Measurements from ENCODE around the gene OIP5. TPM values are rescaled to one million over a fixed set of nuclear protein-coding genes. Genes with fewer than 3 reads are reported as not detected.

The OIP5 gene
- under 1 TPM; 0.33 to 0.80 (median 0.44) TPM for total RNA-seq

DNA sequence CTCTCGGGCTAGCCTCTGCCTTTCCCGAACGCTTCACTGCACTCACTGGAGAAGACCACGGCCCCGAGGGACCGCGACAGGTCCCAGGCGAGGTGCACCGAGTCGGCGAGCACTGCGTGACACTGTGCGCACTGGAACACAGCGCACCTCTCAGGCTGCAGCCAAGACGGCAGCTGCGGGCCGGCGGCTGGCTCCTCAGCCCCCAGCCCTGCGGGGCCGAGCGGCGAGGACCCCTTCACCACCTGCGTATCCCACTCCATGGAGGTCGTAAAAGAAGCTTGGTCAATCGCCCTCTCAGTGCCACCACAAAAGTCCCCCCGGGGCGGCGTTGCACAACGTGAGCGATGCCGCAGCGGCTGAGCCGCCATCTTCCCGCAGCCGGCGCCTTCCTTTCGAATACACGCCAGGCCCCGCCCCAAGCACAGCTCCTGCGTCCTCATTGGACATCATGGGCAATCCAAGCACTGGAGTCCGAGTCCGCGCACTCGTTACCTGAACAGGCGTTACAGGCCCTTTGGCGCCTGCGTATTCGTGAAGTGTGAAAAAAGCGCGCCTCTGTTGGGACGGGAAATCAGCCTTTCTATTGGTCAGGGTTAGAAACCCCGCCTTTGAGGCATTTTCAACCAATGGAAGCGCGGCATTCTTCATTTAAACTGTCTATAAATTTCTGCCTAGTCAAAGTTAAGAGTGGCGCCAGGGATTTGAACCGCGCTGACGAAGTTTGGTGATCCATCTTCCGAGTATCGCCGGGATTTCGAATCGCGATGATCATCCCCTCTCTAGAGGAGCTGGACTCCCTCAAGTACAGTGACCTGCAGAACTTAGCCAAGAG lies at the start of gene OIP5, which contains the start of gene NUSAP1:
Gene OIP5 (minus strand): TSS at position 398 of the 832 bp plus-strand sequence. CDS start 30 bp downstream, at position 368.
Gene NUSAP1 (plus strand): TSS at position 688 of the 832 bp plus-strand sequence. CDS start 77 bp downstream, at position 765.
- peaks cover 3 to 4% of the 10 kb centered on the region in 2 donors for H3K4me1 ChIP-seq

DNA sequence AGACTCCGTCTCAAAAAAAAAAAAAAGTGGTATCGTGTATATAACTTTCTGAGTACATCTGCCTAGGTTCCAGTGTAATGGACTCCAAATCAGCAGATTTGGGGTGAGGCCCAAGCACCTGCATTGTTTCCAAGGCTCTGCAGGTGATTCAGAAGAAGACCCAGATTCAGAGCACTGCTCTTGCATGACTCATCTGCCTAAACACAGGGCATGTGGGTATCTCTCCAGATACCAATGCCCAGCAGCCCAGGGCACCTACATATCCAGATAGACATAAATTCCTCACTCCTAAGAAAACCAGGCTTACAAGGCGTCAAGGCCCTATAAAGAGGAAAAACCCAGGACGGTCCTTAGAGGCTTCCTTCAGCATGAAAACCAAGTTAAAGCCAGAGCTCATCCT lies 45.6 kb upstream of the OIP5 start:
- intact Hi-C loops (cut with DNase I; ENCODE audit: low total_unique reads), result no loop called here
- Histone ChIP-seq H3K4me1 (no peaks in the 10 kb centered on the region), H3K27ac (no peak overlapping the region), H3K27me3 (no peaks in the 10 kb centered on the region), H3K4me3 (no peak overlapping the region), H3K36me3 (no peaks in the 10 kb centered on the region), H3K9me3 (no peaks in the 10 kb centered on the region)
- DNase-seq (ENCODE audit: low spot score in 2 of 2), result no peak
- TF ChIP-seq, protein P1, sequence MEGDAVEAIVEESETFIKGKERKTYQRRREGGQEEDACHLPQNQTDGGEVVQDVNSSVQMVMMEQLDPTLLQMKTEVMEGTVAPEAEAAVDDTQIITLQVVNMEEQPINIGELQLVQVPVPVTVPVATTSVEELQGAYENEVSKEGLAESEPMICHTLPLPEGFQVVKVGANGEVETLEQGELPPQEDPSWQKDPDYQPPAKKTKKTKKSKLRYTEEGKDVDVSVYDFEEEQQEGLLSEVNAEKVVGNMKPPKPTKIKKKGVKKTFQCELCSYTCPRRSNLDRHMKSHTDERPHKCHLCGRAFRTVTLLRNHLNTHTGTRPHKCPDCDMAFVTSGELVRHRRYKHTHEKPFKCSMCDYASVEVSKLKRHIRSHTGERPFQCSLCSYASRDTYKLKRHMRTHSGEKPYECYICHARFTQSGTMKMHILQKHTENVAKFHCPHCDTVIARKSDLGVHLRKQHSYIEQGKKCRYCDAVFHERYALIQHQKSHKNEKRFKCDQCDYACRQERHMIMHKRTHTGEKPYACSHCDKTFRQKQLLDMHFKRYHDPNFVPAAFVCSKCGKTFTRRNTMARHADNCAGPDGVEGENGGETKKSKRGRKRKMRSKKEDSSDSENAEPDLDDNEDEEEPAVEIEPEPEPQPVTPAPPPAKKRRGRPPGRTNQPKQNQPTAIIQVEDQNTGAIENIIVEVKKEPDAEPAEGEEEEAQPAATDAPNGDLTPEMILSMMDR (IDR thresholded peaks at IDR 0.05), result no peak
- TF ChIP-seq POLR2A (IDR thresholded peaks at IDR 0.05) (no peak), POLR2AphosphoS5 (IDR thresholded peaks at IDR 0.05) (no peak)

More for the DNA sequence above, at the start of gene OIP5, which contains the start of gene NUSAP1:
- DNase-seq (ENCODE audit: low spot score in 2 of 2), result peak; percentile 96 to 98
- H3K9me3 ChIP-seq, result no peaks in the 10 kb centered on the region
- peak within 1 kb of the TSS; percentile 54 to 70 for H3K27ac ChIP-seq
- intact Hi-C loops (cut with DNase I; ENCODE audit: low total_unique reads), result no loop called here
- H3K27me3 ChIP-seq, result no peaks in the 10 kb centered on the region
- peak within 1 kb of the TSS; percentile 58 to 72 (median 61) for H3K4me3 ChIP-seq
- no peaks in the 10 kb centered on the region for H3K36me3 ChIP-seq
- TF ChIP-seq POLR2AphosphoS5 (IDR thresholded peaks at IDR 0.05) (peak in 2 of 3 donors; percentile 34 to 36), POLR2A (IDR thresholded peaks at IDR 0.05) (no peak)
- TF ChIP-seq, protein P1 (IDR thresholded peaks at IDR 0.05), result peak; percentile 75 to 80 (median 78)

DNA sequence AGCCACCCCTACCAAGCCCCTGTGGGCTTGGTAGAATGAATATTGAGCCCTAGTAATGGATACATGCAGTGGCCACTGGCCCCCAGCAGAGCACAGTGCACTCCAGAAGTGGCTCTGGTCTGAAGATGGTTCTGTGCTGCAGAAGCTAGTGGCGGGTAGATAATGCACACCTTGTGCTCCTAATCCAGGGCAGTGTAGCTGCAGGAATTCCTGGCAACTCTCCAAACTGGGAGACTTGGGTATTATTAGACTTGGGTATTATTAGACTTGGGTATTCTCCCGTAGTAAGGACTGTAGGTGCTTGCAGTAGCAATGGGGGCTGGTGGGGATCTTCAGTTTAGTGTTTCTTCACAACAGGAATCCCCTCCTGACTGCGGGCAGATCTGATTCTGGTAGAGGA lies 35.0 kb upstream of the OIP5 start:
- H3K9me3 ChIP-seq, result no peaks in the 10 kb centered on the region
- no peaks in the 10 kb centered on the region for H3K36me3 ChIP-seq
- H3K4me1 ChIP-seq, result no peaks in the 10 kb centered on the region
- no peaks in the 10 kb centered on the region for H3K27me3 ChIP-seq
- DNase-seq (ENCODE audit: low spot score in 2 of 2), result no peak
- no peak overlapping the region for H3K27ac ChIP-seq
- intact Hi-C loops (cut with DNase I; ENCODE audit: low total_unique reads), result no loop called here
- H3K4me3 ChIP-seq, result no peak overlapping the region
- TF ChIP-seq, protein P1 (IDR thresholded peaks at IDR 0.05), result no peak
- no peak for TF ChIP-seq POLR2A (IDR thresholded peaks at IDR 0.05)
- TF ChIP-seq POLR2AphosphoS5 (IDR thresholded peaks at IDR 0.05), result no peak

DNA sequence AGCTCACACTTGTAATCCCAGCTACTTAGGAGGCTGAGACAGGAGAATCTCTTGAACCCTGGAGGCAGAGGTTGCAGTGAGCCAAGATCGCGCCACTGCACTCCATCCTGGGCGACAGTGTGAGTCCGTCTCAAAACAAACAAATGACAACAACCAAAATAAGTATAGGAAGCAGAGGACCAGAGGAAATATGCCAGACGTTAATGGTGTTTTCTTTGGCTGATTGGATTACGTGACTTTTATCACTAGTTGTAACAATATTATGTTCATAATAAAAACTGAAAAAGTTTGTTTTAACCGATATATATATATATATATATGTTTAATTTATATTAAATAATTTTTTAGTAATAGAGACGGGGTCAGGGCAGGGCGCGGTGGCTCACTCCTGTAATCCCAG lies 22.0 kb upstream of the OIP5 start:
- Histone ChIP-seq H3K36me3 (no peaks in the 10 kb centered on the region), H3K9me3 (no peaks in the 10 kb centered on the region), H3K27me3 (no peaks in the 10 kb centered on the region), H3K27ac (no peak overlapping the region), H3K4me3 (no peak overlapping the region), H3K4me1 (no peaks in the 10 kb centered on the region)
- no peak for DNase-seq (ENCODE audit: low spot score in 2 of 2)
- no peak for TF ChIP-seq POLR2A (IDR thresholded peaks at IDR 0.05)
- TF ChIP-seq, protein P1 (IDR thresholded peaks at IDR 0.05), result no peak
- no peak for TF ChIP-seq POLR2AphosphoS5 (IDR thresholded peaks at IDR 0.05)
- intact Hi-C loops (cut with DNase I; ENCODE audit: low total_unique reads), result no loop called here

DNA sequence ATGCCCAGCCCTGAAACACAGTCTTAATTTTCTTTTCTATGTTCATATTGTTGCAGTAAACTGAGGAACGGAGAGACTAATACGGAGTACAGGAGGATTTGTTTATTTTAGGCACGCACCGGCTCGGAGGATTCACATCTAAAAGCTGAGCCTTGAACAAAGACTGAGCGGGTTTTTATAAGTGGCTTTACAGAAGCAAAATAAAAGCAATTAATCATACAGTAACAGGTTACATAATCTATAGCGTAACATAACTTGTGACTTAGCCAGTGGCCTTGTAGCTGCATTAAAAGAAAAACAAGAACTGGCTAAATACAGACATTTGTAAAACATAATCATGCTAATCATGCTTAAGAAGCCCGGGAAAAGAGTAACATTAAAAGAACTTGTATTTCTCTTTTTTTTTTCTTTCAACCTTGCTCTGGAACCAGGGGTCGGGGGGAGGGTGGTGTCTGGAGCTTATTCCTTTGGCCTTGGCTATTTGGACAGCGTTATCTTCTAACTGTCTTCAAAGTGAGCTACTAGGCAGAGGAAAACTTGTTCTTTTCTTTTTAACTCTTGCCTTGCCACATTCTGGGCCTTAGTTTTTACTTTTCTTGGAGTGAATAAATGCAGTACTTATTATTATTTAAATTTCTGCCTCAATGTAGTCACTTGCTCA lies 17.8 kb upstream of the OIP5 start:
- Histone ChIP-seq H3K9me3 (no peaks in the 10 kb centered on the region), H3K4me1 (no peaks in the 10 kb centered on the region), H3K4me3 (no peak overlapping the region), H3K36me3 (no peaks in the 10 kb centered on the region), H3K27me3 (no peaks in the 10 kb centered on the region), H3K27ac (no peak overlapping the region)
- TF ChIP-seq POLR2A (IDR thresholded peaks at IDR 0.05) (no peak), POLR2AphosphoS5 (IDR thresholded peaks at IDR 0.05) (no peak)
- TF ChIP-seq, protein P1 (IDR thresholded peaks at IDR 0.05), result no peak
- no peak for DNase-seq (ENCODE audit: low spot score in 2 of 2)
- intact Hi-C loops (cut with DNase I; ENCODE audit: low total_unique reads), result no loop called here
